ENCODE results near the gene CHID1.
A peak's percentile ranks its signal among the peaks of the same experiment; 100 is the strongest.

CHID1 gene

GRCh38 chr11:910044-910588, 494 bp downstream of the CHID1 start:
- no peaks in the 10 kb centered on the region for H3K9me3 ChIP-seq (ENCODE audit: control insufficient read depth, insufficient read depth, low read length)
- no peaks in the 10 kb centered on the region for H3K36me3 ChIP-seq (ENCODE audit: control insufficient read depth, insufficient read depth, low read length)
- peaks cover 2% of the 10 kb centered on the region; the same call in 1 of the 2 replicates for H3K4me1 ChIP-seq (ENCODE audit: control insufficient read depth, insufficient read depth, low read length)
- H3K27ac ChIP-seq (ENCODE audit: low read length), result no peak overlapping the region
- DNase-seq (ENCODE audit: low read depth, low spot score), result no peak
- H3K27me3 ChIP-seq (ENCODE audit: control insufficient read depth, insufficient read depth, low read length), result no peaks in the 10 kb centered on the region
- WGBS (ENCODE audit: insufficient coverage, insufficient read length), result no CpG with 5 or more reads among the region's 38 CpGs
- H3K4me3 ChIP-seq (ENCODE audit: low read length), result peak overlapping the region; percentile 69

- no peak overlapping the region for H3K4me3 ChIP-seq (ENCODE audit: low read length)
- peaks cover 3% of the 10 kb centered on the region for H3K36me3 ChIP-seq (ENCODE audit: control insufficient read depth, insufficient read depth, low read length)
- DNase-seq (ENCODE audit: low read depth, low spot score), result no peak
- no peak overlapping the region for H3K27ac ChIP-seq (ENCODE audit: low read length)
- no peaks in the 10 kb centered on the region for H3K27me3 ChIP-seq (ENCODE audit: control insufficient read depth, insufficient read depth, low read length)
- H3K9me3 ChIP-seq (ENCODE audit: control insufficient read depth, insufficient read depth, low read length), result no peaks in the 10 kb centered on the region
- no CpG with 5 or more reads among the region's 11 CpGs for WGBS (ENCODE audit: insufficient coverage, insufficient read length)
- peaks cover 2% of the 10 kb centered on the region; the same call in 1 of the 2 replicates for H3K4me1 ChIP-seq (ENCODE audit: control insufficient read depth, insufficient read depth, low read length)
Measured at GRCh38 chr11:909406-909805, 1.2 kb downstream of the CHID1 start.

- Histone ChIP-seq H3K36me3 (ENCODE audit: control insufficient read depth, insufficient read depth, low read length) (peaks cover 11% of the 10 kb centered on the region), H3K4me1 (ENCODE audit: control insufficient read depth, insufficient read depth, low read length) (peaks cover 2% of the 10 kb centered on the region; the same call in 1 of the 2 replicates), H3K27me3 (ENCODE audit: control insufficient read depth, insufficient read depth, low read length) (no peaks in the 10 kb centered on the region), H3K27ac (ENCODE audit: low read length) (no peak overlapping the region), H3K4me3 (ENCODE audit: low read length) (no peak overlapping the region), H3K9me3 (ENCODE audit: control insufficient read depth, insufficient read depth, low read length) (no peaks in the 10 kb centered on the region)
- no CpG with 5 or more reads among the region's 5 CpGs for WGBS (ENCODE audit: insufficient coverage, insufficient read length)
- no peak for DNase-seq (ENCODE audit: low read depth, low spot score)
Measured at GRCh38 chr11:908273-908672, 2.3 kb downstream of the CHID1 start.

- H3K4me1 ChIP-seq (ENCODE audit: control insufficient read depth, insufficient read depth, low read length), result peaks cover 2% of the 10 kb centered on the region; the same call in 1 of the 2 replicates
- WGBS (ENCODE audit: insufficient coverage, insufficient read length), result no CpG with 5 or more reads among the region's 2 CpGs
- peaks cover 17% of the 10 kb centered on the region for H3K36me3 ChIP-seq (ENCODE audit: control insufficient read depth, insufficient read depth, low read length)
- no peak for DNase-seq (ENCODE audit: low read depth, low spot score)
- H3K27ac ChIP-seq (ENCODE audit: low read length), result no peak overlapping the region
- H3K27me3 ChIP-seq (ENCODE audit: control insufficient read depth, insufficient read depth, low read length), result no peaks in the 10 kb centered on the region
- no peak overlapping the region for H3K4me3 ChIP-seq (ENCODE audit: low read length)
- H3K9me3 ChIP-seq (ENCODE audit: control insufficient read depth, insufficient read depth, low read length), result no peaks in the 10 kb centered on the region
Measured at GRCh38 chr11:907668-908067, 2.9 kb downstream of the CHID1 start.

- Histone ChIP-seq H3K9me3 (ENCODE audit: control insufficient read depth, insufficient read depth, low read length) (no peaks in the 10 kb centered on the region), H3K27ac (ENCODE audit: low read length) (no peak overlapping the region), H3K36me3 (ENCODE audit: control insufficient read depth, insufficient read depth, low read length) (peaks cover 34% of the 10 kb centered on the region), H3K27me3 (ENCODE audit: control insufficient read depth, insufficient read depth, low read length) (no peaks in the 10 kb centered on the region), H3K4me3 (ENCODE audit: low read length) (no peak overlapping the region), H3K4me1 (ENCODE audit: control insufficient read depth, insufficient read depth, low read length) (no peaks in the 10 kb centered on the region)
- DNase-seq (ENCODE audit: low read depth, low spot score), result no peak
- no CpG with 5 or more reads among the region's 7 CpGs for WGBS (ENCODE audit: insufficient coverage, insufficient read length)
Measured at GRCh38 chr11:905952-906351, 4.7 kb downstream of the CHID1 start.

GRCh38 chr11:904380-904779, 6.2 kb downstream of the CHID1 start:
- no peak for DNase-seq (ENCODE audit: low read depth, low spot score)
- Histone ChIP-seq H3K27ac (ENCODE audit: low read length) (no peak overlapping the region), H3K4me3 (ENCODE audit: low read length) (no peak overlapping the region), H3K36me3 (ENCODE audit: control insufficient read depth, insufficient read depth, low read length) (peaks cover 49% of the 10 kb centered on the region), H3K27me3 (ENCODE audit: control insufficient read depth, insufficient read depth, low read length) (no peaks in the 10 kb centered on the region), H3K9me3 (ENCODE audit: control insufficient read depth, insufficient read depth, low read length) (no peaks in the 10 kb centered on the region), H3K4me1 (ENCODE audit: control insufficient read depth, insufficient read depth, low read length) (no peaks in the 10 kb centered on the region)
- WGBS (ENCODE audit: insufficient coverage, insufficient read length), result no CpG with 5 or more reads among the region's 7 CpGs

- H3K4me1 ChIP-seq (ENCODE audit: control insufficient read depth, insufficient read depth, low read length), result no peaks in the 10 kb centered on the region
- no peaks in the 10 kb centered on the region for H3K27me3 ChIP-seq (ENCODE audit: control insufficient read depth, insufficient read depth, low read length)
- H3K36me3 ChIP-seq (ENCODE audit: control insufficient read depth, insufficient read depth, low read length), result peaks cover 61% of the 10 kb centered on the region
- no peak overlapping the region for H3K27ac ChIP-seq (ENCODE audit: low read length)
- no peak for DNase-seq (ENCODE audit: low read depth, low spot score)
- no peak overlapping the region for H3K4me3 ChIP-seq (ENCODE audit: low read length)
- no peaks in the 10 kb centered on the region for H3K9me3 ChIP-seq (ENCODE audit: control insufficient read depth, insufficient read depth, low read length)
- WGBS (ENCODE audit: insufficient coverage, insufficient read length), result 100% methylated on average over 1 of the region's 19 CpGs
Measured at GRCh38 chr11:901452-902061, 9.1 kb downstream of the CHID1 start.

- Histone ChIP-seq H3K4me3 (ENCODE audit: low read length) (no peak overlapping the region), H3K36me3 (ENCODE audit: control insufficient read depth, insufficient read depth, low read length) (peaks cover 61% of the 10 kb centered on the region), H3K27me3 (ENCODE audit: control insufficient read depth, insufficient read depth, low read length) (no peaks in the 10 kb centered on the region), H3K9me3 (ENCODE audit: control insufficient read depth, insufficient read depth, low read length) (no peaks in the 10 kb centered on the region), H3K27ac (ENCODE audit: low read length) (no peak overlapping the region), H3K4me1 (ENCODE audit: control insufficient read depth, insufficient read depth, low read length) (no peaks in the 10 kb centered on the region)
- WGBS (ENCODE audit: insufficient coverage, insufficient read length), result no CpG with 5 or more reads among the region's 7 CpGs
- DNase-seq (ENCODE audit: low read depth, low spot score), result no peak
Measured at GRCh38 chr11:900545-900944, 10.1 kb downstream of the CHID1 start.

- H3K27ac ChIP-seq (ENCODE audit: low read length), result no peak overlapping the region
- no peak overlapping the region for H3K4me3 ChIP-seq (ENCODE audit: low read length)
- no peaks in the 10 kb centered on the region for H3K9me3 ChIP-seq (ENCODE audit: control insufficient read depth, insufficient read depth, low read length)
- H3K4me1 ChIP-seq (ENCODE audit: control insufficient read depth, insufficient read depth, low read length), result no peaks in the 10 kb centered on the region
- H3K36me3 ChIP-seq (ENCODE audit: control insufficient read depth, insufficient read depth, low read length), result peaks cover 61% of the 10 kb centered on the region
- WGBS (ENCODE audit: insufficient coverage, insufficient read length), result no CpG with 5 or more reads among the region's 11 CpGs
- no peaks in the 10 kb centered on the region for H3K27me3 ChIP-seq (ENCODE audit: control insufficient read depth, insufficient read depth, low read length)
- no peak for DNase-seq (ENCODE audit: low read depth, low spot score)
Measured at GRCh38 chr11:899724-900123, 10.9 kb downstream of the CHID1 start.

- no peak for DNase-seq (ENCODE audit: low read depth, low spot score)
- no CpG with 5 or more reads among the region's 22 CpGs for WGBS (ENCODE audit: insufficient coverage, insufficient read length)
Measured at GRCh38 chr11:898540-899190, 11.9 kb downstream of the CHID1 start.

More at GRCh38 chr11:898540-899190, 11.9 kb downstream of the CHID1 start:
- Histone ChIP-seq H3K9me3 (ENCODE audit: control insufficient read depth, insufficient read depth, low read length) (no peaks in the 10 kb centered on the region), H3K4me1 (ENCODE audit: control insufficient read depth, insufficient read depth, low read length) (0 out of 2 replicates have a peak, but pooled peaks cover 1% of the 10 kb centered on the region), H3K27me3 (ENCODE audit: control insufficient read depth, insufficient read depth, low read length) (no peaks in the 10 kb centered on the region), H3K36me3 (ENCODE audit: control insufficient read depth, insufficient read depth, low read length) (peaks cover 51% of the 10 kb centered on the region), H3K4me3 (ENCODE audit: low read length) (no peak overlapping the region), H3K27ac (ENCODE audit: low read length) (no peak overlapping the region)

All from iPS DF 6.9 (cell line).